Astrocyte (in vitro differentiated cells and primary cell): Measurements from ENCODE around the gene DARS1.

Experiments
- EZH2 ChIP-seq: IDR thresholded peaks from 2 replicates; pipeline ENCODE4 v1.6.1; 2012; ENCODE audit warnings: mild to moderate bottlenecking, low read length, inconsistent platforms; ENCODE audit not compliant: insufficient read depth
- TF ChIP-seq, protein P1 (sequence below): IDR thresholded peaks from 2 replicates; pipeline ENCODE4 v1.5.1; 2011; ENCODE audit warnings: low read depth, mild to moderate bottlenecking, inconsistent platforms, low read length, moderate library complexity; ENCODE audit not compliant: insufficient read depth

DNA sequence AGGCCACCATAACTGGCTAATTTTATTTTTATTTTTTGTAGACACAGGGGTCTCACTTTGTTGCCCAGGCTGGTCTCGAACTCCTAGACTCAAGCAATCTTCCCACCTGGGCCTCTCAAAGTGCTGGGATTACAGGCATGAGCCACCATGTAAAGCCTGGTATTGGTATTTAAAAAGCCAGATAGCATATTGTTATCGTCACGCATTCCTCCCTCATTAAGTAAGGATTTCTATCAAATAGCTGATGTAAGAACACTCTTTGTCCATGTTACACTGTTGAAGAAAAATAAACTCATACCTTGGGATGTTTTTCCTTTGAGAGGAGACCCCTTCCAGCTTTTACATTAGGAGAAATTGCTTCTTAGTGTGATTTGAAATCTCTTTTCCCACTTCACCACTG lies 39.2 kb upstream of the DARS1 start:
- TF ChIP-seq, protein P1, sequence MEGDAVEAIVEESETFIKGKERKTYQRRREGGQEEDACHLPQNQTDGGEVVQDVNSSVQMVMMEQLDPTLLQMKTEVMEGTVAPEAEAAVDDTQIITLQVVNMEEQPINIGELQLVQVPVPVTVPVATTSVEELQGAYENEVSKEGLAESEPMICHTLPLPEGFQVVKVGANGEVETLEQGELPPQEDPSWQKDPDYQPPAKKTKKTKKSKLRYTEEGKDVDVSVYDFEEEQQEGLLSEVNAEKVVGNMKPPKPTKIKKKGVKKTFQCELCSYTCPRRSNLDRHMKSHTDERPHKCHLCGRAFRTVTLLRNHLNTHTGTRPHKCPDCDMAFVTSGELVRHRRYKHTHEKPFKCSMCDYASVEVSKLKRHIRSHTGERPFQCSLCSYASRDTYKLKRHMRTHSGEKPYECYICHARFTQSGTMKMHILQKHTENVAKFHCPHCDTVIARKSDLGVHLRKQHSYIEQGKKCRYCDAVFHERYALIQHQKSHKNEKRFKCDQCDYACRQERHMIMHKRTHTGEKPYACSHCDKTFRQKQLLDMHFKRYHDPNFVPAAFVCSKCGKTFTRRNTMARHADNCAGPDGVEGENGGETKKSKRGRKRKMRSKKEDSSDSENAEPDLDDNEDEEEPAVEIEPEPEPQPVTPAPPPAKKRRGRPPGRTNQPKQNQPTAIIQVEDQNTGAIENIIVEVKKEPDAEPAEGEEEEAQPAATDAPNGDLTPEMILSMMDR: no peak
- no peak for TF ChIP-seq EZH2
